Activated CD4-positive, alpha-beta T cell treated with anti-CD3 and anti-CD28 coated beads for 24 hours (primary cell): Measurements from ENCODE around the gene ALDH5A1.
A peak's percentile ranks its signal among the peaks of the same experiment; 100 is the strongest.

Source experiments
- DNase-seq, 2 donors: peaks; one replicate each; pipeline ENCODE4 v3.0.0-alpha.2; 2020; ENCODE audit warnings: low read depth in 2 of 2

ALDH5A1 gene

GRCh38 chr6:24569811-24570210, 75.0 kb downstream of the ALDH5A1 start:
- no peak for DNase-seq

GRCh38 chr6:24571361-24571760, 76.6 kb downstream of the ALDH5A1 start:
- no peak for DNase-seq

GRCh38 chr6:24574809-24575208, 80.0 kb downstream of the ALDH5A1 start:
- no peak for DNase-seq

- DNase-seq = no peak
These were observed 81.7 kb downstream of the ALDH5A1 start for GRCh38 chr6:24576447-24576846.

GRCh38 chr6:24581084-24581669, 86.4 kb downstream of the ALDH5A1 start:
- DNase-seq = peak; percentile 74

- DNase-seq = peak; percentile 55 to 70
These were observed 89.0 kb downstream of the ALDH5A1 start for GRCh38 chr6:24583463-24584381.

- DNase-seq = no peak
These were observed 89.6 kb downstream of the ALDH5A1 start for GRCh38 chr6:24584382-24584720.
